K562 (cell line): ENCODE measurements around the gene RTL10. TPM values are rescaled to one million over a fixed set of nuclear protein-coding genes. Genes with fewer than 3 reads are reported as not detected.
A peak's percentile ranks its signal among the peaks of the same experiment; 100 is the strongest.

Source experiments
- BCLAF1 ChIP-seq, 2 experiments: fragments of 450-650 bp in 1 of 2; IDR thresholded peaks; 2 replicates each; pipeline ENCODE4 v1.6.1; 2011 to 2017; ENCODE audit warnings: low read depth in 2 of 2, antibody characterized with exemption in 1 of 2, borderline replicate concordance in 1 of 2, low read length in 1 of 2, mild to moderate bottlenecking in 1 of 2, mixed read lengths in 1 of 2; ENCODE audit not compliant: control insufficient read depth in 1 of 2
- DNMT1 ChIP-seq: fragments of 450-650 bp; IDR thresholded peaks from 2 replicates; pipeline ENCODE4 v1.6.1; 2016; ENCODE audit warnings: antibody characterized with exemption, mild to moderate bottlenecking
- HDAC1 ChIP-seq, 2 experiments: fragments of 450-650 bp; IDR thresholded peaks; 2 replicates each; pipeline ENCODE4 v1.6.1; 2016 to 2017; ENCODE audit warnings: inconsistent platforms in 1 of 2, mild to moderate bottlenecking in 1 of 2, moderate library complexity in 1 of 2
- HLTF ChIP-seq: fragments of 450-650 bp; IDR thresholded peaks from 2 replicates; pipeline ENCODE4 v1.6.1; 2016
- HNRNPLL ChIP-seq: fragments of 200-400 bp; formaldehyde crosslinking; IDR thresholded peaks from 2 replicates; pipeline ENCODE4 v1.6.1; 2017; ENCODE audit warnings: low read length, low read depth, mild to moderate bottlenecking; ENCODE audit not compliant: poor library complexity, severe bottlenecking
- RCOR1 ChIP-seq, 2 experiments: IDR thresholded peaks; 2 replicates each; pipeline ENCODE4 v1.6.1; 2012; ENCODE audit warnings: low read depth in 2 of 2, low read length in 2 of 2, borderline replicate concordance in 1 of 2, improper control_type of control experiment in 1 of 2
- ZBTB1 ChIP-seq: sonication (generic); formaldehyde crosslinking; IDR thresholded peaks from 2 replicates; pipeline ENCODE4 v1.8.1; 2023; ENCODE audit warnings: missing genetic modification reagents, low read depth, mild to moderate bottlenecking, borderline replicate concordance
- ZNF41 ChIP-seq: fragments of 250-450 bp; sonication (Bioruptor Pico); conservative IDR thresholded peaks from 2 replicates; pipeline ENCODE4 v1.4.0; 2020; ENCODE audit warnings: mild to moderate bottlenecking
- polyA plus RNA-seq, 8 experiments: library from polyadenylated mRNA; depleted of rRNA in 4 of 8; stranded (reverse) in 5 of 8; unstranded in 3 of 8; fragments of >200 nt; fragmentation: Nextera tagmentation in 2 of 8; fragmentation: Illumina TruSeq in 1 of 8; extraction: Ambion mirVana in 2 of 8; extraction: Trizol in 1 of 8; gene quantifications; 2 replicates each; pipeline versions ENCODE4 v1.2.1 to v1.2.3, GENCODE V29; 2011 to 2014; ENCODE audit warnings: inconsistent platforms in 1 of 8, missing spikeins in 1 of 8
- total RNA-seq, 7 experiments: library from RNA; depleted of rRNA in 6 of 7; stranded (reverse); fragments of >200 nt in 6 of 7; fragmentation: Illumina TruSeq in 2 of 7; extraction: Trizol in 2 of 7; gene quantifications; 2 replicates each; pipeline versions ENCODE4 v1.2.1 to v1.2.3, GENCODE V29; 2011 to 2021; ENCODE audit warnings: low replicate concordance in 1 of 7
- TF ChIP-seq, protein P1 (sequence below): fragments of 450-650 bp; IDR thresholded peaks from 2 replicates; pipeline ENCODE4 v1.6.1; 2018; ENCODE audit not compliant: partially characterized antibody

Gene RTL10
- total and polyA plus RNA-seq, 9 of the 15 experiments (the other 6 are each of a cell fraction or from before 2014, with no cell fraction given) = 19.8 to 75.5 (median 32.5) TPM

GRCh38 chr22:19864538-19865106 lies 9.9 kb upstream of the RTL10 start (continued):
- no peak for TF ChIP-seq BCLAF1 (IDR thresholded peaks at IDR 0.05; ENCODE audit: borderline replicate concordance in 1 of 2, control insufficient read depth in 1 of 2, low read depth in 2 of 2, low read length in 1 of 2)
- TF ChIP-seq HLTF = no peak
- TF ChIP-seq ZNF41 (CRISPR knock-in tag) = no peak
- no peak for TF ChIP-seq DNMT1
- no peak for TF ChIP-seq HNRNPLL
- no peak for TF ChIP-seq ZBTB1 (CRISPR knock-in tag)
- TF ChIP-seq, protein P1, sequence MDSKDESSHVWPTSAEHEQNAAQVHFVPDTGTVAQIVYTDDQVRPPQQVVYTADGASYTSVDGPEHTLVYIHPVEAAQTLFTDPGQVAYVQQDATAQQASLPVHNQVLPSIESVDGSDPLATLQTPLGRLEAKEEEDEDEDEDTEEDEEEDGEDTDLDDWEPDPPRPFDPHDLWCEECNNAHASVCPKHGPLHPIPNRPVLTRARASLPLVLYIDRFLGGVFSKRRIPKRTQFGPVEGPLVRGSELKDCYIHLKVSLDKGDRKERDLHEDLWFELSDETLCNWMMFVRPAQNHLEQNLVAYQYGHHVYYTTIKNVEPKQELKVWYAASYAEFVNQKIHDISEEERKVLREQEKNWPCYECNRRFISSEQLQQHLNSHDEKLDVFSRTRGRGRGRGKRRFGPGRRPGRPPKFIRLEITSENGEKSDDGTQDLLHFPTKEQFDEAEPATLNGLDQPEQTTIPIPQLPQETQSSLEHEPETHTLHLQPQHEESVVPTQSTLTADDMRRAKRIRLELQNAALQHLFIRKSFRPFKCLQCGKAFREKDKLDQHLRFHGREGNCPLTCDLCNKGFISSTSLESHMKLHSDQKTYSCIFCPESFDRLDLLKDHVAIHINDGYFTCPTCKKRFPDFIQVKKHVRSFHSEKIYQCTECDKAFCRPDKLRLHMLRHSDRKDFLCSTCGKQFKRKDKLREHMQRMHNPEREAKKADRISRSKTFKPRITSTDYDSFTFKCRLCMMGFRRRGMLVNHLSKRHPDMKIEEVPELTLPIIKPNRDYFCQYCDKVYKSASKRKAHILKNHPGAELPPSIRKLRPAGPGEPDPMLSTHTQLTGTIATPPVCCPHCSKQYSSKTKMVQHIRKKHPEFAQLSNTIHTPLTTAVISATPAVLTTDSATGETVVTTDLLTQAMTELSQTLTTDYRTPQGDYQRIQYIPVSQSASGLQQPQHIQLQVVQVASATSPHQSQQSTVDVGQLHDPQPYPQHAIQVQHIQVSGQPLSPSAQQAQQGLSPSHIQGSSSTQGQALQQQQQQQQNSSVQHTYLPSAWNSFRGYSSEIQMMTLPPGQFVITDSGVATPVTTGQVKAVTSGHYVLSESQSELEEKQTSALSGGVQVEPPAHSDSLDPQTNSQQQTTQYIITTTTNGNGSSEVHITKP = no peak
- TF ChIP-seq HDAC1 (IDR thresholded peaks at IDR 0.05) = no peak
- 0 out of 4 replicates have a peak, but pooled peaks of 1 of the 2 experiments have one; percentile 29 for TF ChIP-seq RCOR1 (IDR thresholded peaks at IDR 0.05; ENCODE audit: borderline replicate concordance in 1 of 2, low read depth in 2 of 2, low read length in 2 of 2)
